Activated T-cell treated with anti-CD3 and anti-CD28 coated beads, Interleukin-2, amount 50 U/mL, for 72 hours (primary cell): ENCODE data around the gene MESP1. TPM values are rescaled to one million over a fixed set of nuclear protein-coding genes. Genes with fewer than 3 reads are reported as not detected.
"Not testable (repeated sequence)": the region's sequence is repeated elsewhere in the genome, so short reads cannot be mapped to it uniquely, and the experiment has no call there.

Experiments used
- ATAC-seq, 2 donors: fragments of 150-1000 bp; cut with Tn5 transposase; replicated peaks in 1 of 2; 2 replicates each; pipeline ENCODE4 v1.10.0; 2021; ENCODE audit warnings: moderate library complexity in 2 of 2, mild to moderate bottlenecking in 1 of 2
- DNase-seq, 2 donors: peaks; one replicate each; pipeline ENCODE4 v3.0.0; 2021 to 2022; ENCODE audit warnings: mixed read lengths in 1 of 2
- H3K27ac Mint-ChIP-seq: one replicate; pipeline ENCODE4 v1.8.0; 2022; ENCODE audit warnings: mild to moderate bottlenecking, moderate library complexity, mixed read lengths
- H3K27me3 Mint-ChIP-seq: one replicate; pipeline ENCODE4 v1.8.0; 2022; ENCODE audit warnings: low read depth, mixed read lengths
- H3K36me3 Mint-ChIP-seq, 2 donors: one replicate each; pipeline ENCODE4 v1.8.0; 2022; ENCODE audit warnings: mixed read lengths in 2 of 2, mild to moderate bottlenecking in 1 of 2; ENCODE audit not compliant: insufficient read depth in 2 of 2
- H3K4me1 Mint-ChIP-seq: one replicate; pipeline ENCODE4 v1.8.0; 2022; ENCODE audit warnings: low read depth, mixed read lengths
- H3K4me3 Mint-ChIP-seq, 2 donors: one replicate each; pipeline ENCODE4 v1.8.0; 2022; ENCODE audit warnings: mild to moderate bottlenecking in 2 of 2, mixed read lengths in 2 of 2, moderate library complexity in 2 of 2
- H3K9me3 Mint-ChIP-seq, 2 donors: one replicate each; pipeline ENCODE4 v1.8.0; 2022; ENCODE audit warnings: mixed read lengths in 2 of 2
- total RNA-seq, 2 donors: library from RNA; stranded (reverse); gene quantifications; one replicate each; pipeline ENCODE4 v1.2.3, GENCODE V29; 2022

The MESP1 gene
- total RNA-seq, 2 donors from 2014 or later: 2.4 to 4.5 TPM

DNA sequence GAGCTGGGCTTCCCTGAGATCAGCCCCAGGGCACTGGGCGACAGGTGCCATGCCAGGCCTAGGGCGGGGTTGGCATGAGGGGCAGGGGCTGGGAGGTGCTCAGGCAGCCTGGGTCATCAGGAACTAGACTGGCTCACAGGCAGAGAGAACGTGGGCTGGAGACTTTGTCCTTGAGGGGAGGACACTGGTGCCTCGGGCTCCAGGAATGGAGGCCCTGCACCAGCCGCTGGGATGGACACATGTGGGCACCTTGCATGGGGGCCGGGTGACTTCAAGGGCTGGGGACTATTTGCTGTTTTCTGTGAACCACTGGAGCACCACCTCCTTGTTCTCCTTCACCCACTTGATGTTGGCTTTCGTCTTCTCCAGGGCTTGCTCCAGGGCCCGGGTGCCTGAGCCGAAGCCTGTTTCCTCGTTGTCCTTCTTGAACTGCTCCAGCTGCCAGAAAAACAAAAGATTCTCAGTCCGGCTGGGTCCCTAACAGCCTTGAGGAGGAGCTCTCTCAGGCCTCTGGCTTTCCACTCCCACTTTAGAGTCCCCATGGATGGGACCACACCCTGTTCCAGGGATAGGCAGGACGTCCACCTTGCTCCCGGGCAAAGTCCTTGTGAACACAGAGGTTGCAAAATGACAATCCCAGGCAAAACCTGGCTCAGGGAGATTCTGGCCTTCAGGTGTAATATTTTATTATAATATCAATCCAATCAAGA, 34.2 kb upstream of the MESP1 start:
- H3K27me3 Mint-ChIP-seq: peaks cover 8% of the 10 kb centered on the region
- peaks cover 27% of the 10 kb centered on the region for H3K4me1 Mint-ChIP-seq
- DNase-seq: no peak
- H3K27ac Mint-ChIP-seq: no peak overlapping the region
- H3K9me3 Mint-ChIP-seq: peaks cover 4 to 5% of the 10 kb centered on the region in 2 donors
- H3K36me3 Mint-ChIP-seq: peaks cover 0 to 4% of the 10 kb centered on the region in 2 donors
- H3K4me3 Mint-ChIP-seq: no peak overlapping the region
- ATAC-seq: no peak

- Mint-ChIP-seq H3K36me3 (peaks cover 0 to 4% of the 10 kb centered on the region in 2 donors), H3K9me3 (peaks cover 4 to 5% of the 10 kb centered on the region in 2 donors), H3K27me3 (peaks cover 11% of the 10 kb centered on the region), H3K27ac (no peak overlapping the region), H3K4me3 (no peak overlapping the region), H3K4me1 (peaks cover 27% of the 10 kb centered on the region)
- no peak for DNase-seq
- no peak for ATAC-seq
Observed at GRCh38 chr15:89784686-89784960, 33.6 kb upstream of the MESP1 start.

DNA sequence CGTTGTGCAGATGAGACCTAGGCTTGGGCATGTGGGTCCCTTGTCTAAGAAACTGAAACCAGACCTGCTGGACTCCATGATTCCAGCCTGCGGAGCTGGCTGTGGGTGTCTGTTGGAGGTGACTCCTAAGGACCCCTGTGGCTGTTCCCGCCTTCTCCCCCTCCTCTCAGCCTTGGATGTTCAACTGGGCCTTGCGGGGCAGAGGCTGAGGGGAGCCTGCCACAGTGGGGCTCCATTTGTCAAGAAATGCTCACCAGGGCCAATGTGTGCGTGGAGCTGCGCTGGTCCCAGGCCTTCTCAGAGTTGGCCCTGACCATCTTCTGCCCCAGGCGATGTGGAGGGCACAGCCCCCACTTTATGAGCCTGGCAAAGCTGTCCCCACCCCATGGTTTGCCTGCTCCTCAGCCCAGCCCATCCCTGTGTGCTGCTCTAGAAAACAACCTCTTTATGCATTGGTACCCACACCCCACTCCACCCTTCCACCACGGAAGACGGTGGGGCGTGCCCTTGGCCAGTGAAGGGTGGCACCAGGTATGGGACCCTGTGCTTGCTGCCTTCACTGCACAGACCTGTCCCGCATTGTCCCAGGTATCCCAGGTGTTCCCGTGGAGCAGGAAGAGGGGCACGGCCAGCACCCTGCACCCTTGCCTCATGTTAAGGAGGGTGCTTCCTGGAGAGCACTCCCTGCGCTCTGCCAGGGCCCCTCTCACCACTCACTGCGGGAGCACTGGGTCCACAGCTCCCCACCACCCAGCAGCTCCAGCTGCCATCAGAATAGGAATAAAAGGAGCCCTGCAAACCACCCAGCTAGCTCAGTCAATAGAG, 33.0 kb upstream of the MESP1 start:
- peaks cover 11% of the 10 kb centered on the region for H3K27me3 Mint-ChIP-seq
- H3K4me1 Mint-ChIP-seq: peaks cover 27% of the 10 kb centered on the region
- no peak overlapping the region for H3K4me3 Mint-ChIP-seq
- no peak overlapping the region for H3K27ac Mint-ChIP-seq
- ATAC-seq (no peak), DNase-seq (no peak)
- H3K9me3 Mint-ChIP-seq: peaks cover 4 to 5% of the 10 kb centered on the region in 2 donors
- H3K36me3 Mint-ChIP-seq: peaks cover 0 to 4% of the 10 kb centered on the region in 2 donors

GRCh38 chr15:89783111-89783860, 32.2 kb upstream of the MESP1 start:
- Mint-ChIP-seq H3K27me3 (peaks cover 19% of the 10 kb centered on the region), H3K27ac (no peak overlapping the region), H3K36me3 (peaks cover 0 to 3% of the 10 kb centered on the region in 2 donors), H3K9me3 (peaks cover 4 to 5% of the 10 kb centered on the region in 2 donors), H3K4me3 (no peak overlapping the region), H3K4me1 (peaks cover 27% of the 10 kb centered on the region)
- ATAC-seq (no peak), DNase-seq (no peak)

- H3K4me3 Mint-ChIP-seq, H3K36me3 Mint-ChIP-seq, DNase-seq, H3K27ac Mint-ChIP-seq, H3K9me3 Mint-ChIP-seq, ATAC-seq: not testable (repeated sequence)
- Mint-ChIP-seq H3K27me3 (peaks cover 26% of the 10 kb centered on the region), H3K4me1 (peaks cover 27% of the 10 kb centered on the region)
Observed at GRCh38 chr15:89782619-89782950, 31.5 kb upstream of the MESP1 start.

DNA sequence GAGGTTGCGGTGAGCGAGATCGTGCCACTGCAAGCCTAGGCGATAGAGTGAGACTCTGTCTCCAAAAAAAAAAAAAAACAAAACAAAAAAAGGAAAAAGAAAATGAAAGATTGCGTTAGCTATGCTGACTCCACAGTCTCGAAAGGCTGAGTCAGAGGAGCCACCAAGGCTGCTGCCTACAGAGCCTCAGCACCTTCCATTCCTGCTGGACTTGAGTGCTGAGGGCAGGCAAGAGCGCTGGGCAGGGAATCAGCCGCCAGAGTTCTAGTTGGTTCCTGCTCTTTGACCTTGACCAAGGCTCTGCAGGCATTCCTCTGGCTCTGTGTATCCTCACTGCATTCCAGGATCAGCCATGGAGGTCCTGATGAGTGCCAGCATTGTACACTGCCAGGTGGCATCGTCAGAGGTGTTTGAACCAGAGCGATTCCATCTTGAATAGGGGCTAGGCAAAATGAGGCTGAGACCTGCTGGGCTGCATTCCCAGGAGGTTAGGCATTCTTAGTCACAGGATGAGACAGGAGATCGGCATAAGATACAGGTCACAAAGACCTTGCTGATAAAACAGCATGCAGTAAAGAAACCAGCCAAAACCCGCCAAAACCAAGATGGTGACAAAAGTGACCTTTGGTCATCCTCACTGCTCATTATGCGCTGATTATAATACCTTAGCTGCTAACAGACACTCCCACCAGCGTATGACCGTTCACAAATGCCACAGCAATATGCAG, 31.0 kb upstream of the MESP1 start:
- Mint-ChIP-seq H3K36me3 (no peaks in the 10 kb centered on the region), H3K9me3 (no peaks in the 10 kb centered on the region), H3K4me1 (peaks cover 27% of the 10 kb centered on the region), H3K27me3 (peaks cover 26% of the 10 kb centered on the region), H3K4me3 (peak overlapping the region in 1 of 2 donors; percentile 17), H3K27ac (no peak overlapping the region)
- DNase-seq: peak in 1 of 2 donors; percentile 23
- ATAC-seq: peak; percentile 50 to 71

GRCh38 chr15:89781055-89781454, 30.0 kb upstream of the MESP1 start:
- peak overlapping the region in 1 of 2 donors; percentile 9 for H3K4me3 Mint-ChIP-seq

GRCh38 chr15:89780601-89781000, 29.6 kb upstream of the MESP1 start:
- Mint-ChIP-seq H3K36me3 (no peaks in the 10 kb centered on the region), H3K4me1 (peaks cover 27% of the 10 kb centered on the region), H3K27me3 (peaks cover 26% of the 10 kb centered on the region), H3K27ac (no peak overlapping the region), H3K4me3 (peak overlapping the region in 1 of 2 donors; percentile 5), H3K9me3 (no peaks in the 10 kb centered on the region)
- no peak for ATAC-seq
- no peak for DNase-seq

More at GRCh38 chr15:89781055-89781454, 30.0 kb upstream of the MESP1 start:
- no peaks in the 10 kb centered on the region for H3K36me3 Mint-ChIP-seq
- peaks cover 27% of the 10 kb centered on the region for H3K4me1 Mint-ChIP-seq
- no peak overlapping the region for H3K27ac Mint-ChIP-seq
- H3K27me3 Mint-ChIP-seq: peaks cover 26% of the 10 kb centered on the region
- no peaks in the 10 kb centered on the region for H3K9me3 Mint-ChIP-seq
- peak; percentile 50 to 67 for ATAC-seq
- DNase-seq: peak; percentile 24 to 29

DNA sequence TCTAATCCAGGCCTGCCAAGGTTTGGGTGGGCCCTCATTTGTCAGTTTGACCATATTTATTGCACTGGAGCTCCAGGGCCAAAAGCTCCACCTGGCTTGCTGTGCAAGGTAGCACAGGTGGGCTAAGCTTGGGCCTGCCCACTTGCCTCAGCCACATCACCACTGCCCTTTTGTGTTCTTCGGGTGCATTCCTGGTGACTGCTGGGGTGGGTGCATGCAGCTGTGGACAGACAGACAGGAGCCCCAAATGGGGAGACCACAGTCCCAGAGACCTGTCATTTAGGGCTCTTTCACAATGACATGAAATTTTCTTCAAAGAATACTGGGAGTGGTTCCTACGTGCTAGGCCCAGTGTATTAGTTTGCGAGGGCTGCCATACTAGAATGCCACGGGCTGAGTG, 27.8 kb upstream of the MESP1 start:
- no peak for DNase-seq
- H3K4me1 Mint-ChIP-seq: peaks cover 27% of the 10 kb centered on the region
- H3K9me3 Mint-ChIP-seq: no peaks in the 10 kb centered on the region
- no peak overlapping the region for H3K27ac Mint-ChIP-seq
- H3K36me3 Mint-ChIP-seq: no peaks in the 10 kb centered on the region
- peaks cover 26% of the 10 kb centered on the region for H3K27me3 Mint-ChIP-seq
- no peak for ATAC-seq
- H3K4me3 Mint-ChIP-seq: no peak overlapping the region

- Mint-ChIP-seq H3K9me3 (no peaks in the 10 kb centered on the region), H3K4me1 (peaks cover 23% of the 10 kb centered on the region), H3K4me3 (no peak overlapping the region), H3K27me3 (peaks cover 26% of the 10 kb centered on the region), H3K27ac (no peak overlapping the region), H3K36me3 (no peaks in the 10 kb centered on the region)
- DNase-seq (no peak), ATAC-seq (no peak)
Observed at GRCh38 chr15:89777782-89778380, 26.8 kb upstream of the MESP1 start.

GRCh38 chr15:89777073-89777751, 26.2 kb upstream of the MESP1 start:
- Mint-ChIP-seq H3K4me1 (peaks cover 19% of the 10 kb centered on the region), H3K4me3 (peak overlapping the region in 1 of 2 donors; percentile 68), H3K27me3 (peaks cover 26% of the 10 kb centered on the region), H3K27ac (no peak overlapping the region), H3K9me3 (no peaks in the 10 kb centered on the region), H3K36me3 (no peaks in the 10 kb centered on the region)
- DNase-seq (no peak), ATAC-seq (no peak)
